ENCODE measurements around the gene SULT4A1.

GRCh38 chr22:43883012-43883661 is 20.8 kb upstream of the SULT4A1 start:
- TF ChIP-seq CTCF (IDR thresholded peaks at IDR 0.05; ENCODE audit: low read length) (peak; percentile 76), EZH2 (optimal IDR thresholded peaks at IDR 0.05; ENCODE audit: low read depth, low read length) (no peak), EZH2phosphoT487 (IDR thresholded peaks at IDR 0.05; ENCODE audit: low read length) (no peak)
